Measurements from ENCODE around the gene TNFRSF6B.

Gene TNFRSF6B

DNA sequence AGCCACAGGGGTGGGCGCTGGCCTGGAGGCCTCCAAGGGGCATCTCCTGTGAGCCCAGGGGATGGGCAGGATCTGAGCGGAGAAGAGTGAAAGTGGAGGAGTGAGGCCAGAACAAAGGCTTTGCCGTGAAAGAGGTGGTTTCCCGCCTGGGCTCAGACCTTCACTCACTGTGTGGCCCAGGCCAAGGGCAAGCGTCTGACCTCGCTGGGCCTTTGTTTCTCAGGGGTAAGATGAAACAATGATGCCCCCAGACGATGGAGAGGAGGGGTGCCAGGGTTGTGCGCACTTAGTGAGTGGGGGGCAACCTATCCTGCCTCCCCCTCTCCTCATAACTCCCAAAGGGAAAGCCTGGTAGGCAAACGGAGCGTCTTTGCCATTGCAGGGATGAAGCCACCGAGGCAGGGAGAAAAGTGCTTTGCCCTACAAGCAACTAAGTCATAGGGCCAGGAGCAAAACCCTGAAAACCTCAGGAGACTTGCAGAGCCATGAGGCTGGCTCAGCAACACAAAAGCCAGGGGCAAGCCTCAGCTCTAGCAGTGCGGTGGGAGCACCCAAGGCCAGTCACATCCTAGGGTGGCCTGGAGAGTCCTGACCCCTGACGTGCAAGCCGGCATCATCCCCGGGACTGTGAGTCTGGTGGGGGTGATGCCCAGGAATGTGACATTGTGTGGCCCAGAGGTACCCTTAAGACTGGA lies 42.3 kb upstream of the TNFRSF6B start:
- DNase-seq (ENCODE audit: extremely low read depth, low read depth), result no peak
- TF ChIP-seq, protein P1, sequence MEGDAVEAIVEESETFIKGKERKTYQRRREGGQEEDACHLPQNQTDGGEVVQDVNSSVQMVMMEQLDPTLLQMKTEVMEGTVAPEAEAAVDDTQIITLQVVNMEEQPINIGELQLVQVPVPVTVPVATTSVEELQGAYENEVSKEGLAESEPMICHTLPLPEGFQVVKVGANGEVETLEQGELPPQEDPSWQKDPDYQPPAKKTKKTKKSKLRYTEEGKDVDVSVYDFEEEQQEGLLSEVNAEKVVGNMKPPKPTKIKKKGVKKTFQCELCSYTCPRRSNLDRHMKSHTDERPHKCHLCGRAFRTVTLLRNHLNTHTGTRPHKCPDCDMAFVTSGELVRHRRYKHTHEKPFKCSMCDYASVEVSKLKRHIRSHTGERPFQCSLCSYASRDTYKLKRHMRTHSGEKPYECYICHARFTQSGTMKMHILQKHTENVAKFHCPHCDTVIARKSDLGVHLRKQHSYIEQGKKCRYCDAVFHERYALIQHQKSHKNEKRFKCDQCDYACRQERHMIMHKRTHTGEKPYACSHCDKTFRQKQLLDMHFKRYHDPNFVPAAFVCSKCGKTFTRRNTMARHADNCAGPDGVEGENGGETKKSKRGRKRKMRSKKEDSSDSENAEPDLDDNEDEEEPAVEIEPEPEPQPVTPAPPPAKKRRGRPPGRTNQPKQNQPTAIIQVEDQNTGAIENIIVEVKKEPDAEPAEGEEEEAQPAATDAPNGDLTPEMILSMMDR (IDR thresholded peaks at IDR 0.05; ENCODE audit: low read depth, low read length), result no peak

DNA sequence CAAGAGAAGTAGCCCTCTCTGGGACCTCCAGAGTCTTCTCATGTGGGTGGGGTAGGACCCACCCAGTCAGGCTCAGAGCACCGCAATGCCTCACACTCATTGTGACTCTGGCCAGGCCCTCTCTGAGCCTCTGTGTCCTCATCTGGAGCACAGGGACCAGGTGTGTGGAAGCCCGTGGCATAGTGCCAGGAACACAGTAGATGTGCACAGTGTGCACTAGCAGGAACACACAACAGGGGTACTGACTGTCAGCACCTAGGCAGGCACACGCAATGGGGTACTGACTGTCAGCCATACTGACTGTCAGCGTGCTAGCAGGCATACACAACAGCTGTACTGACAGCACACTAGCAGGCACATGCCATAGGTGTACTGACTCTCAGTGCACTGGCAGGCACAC lies 41.2 kb upstream of the TNFRSF6B start:
- TF ChIP-seq, protein P1 (IDR thresholded peaks at IDR 0.05; ENCODE audit: low read depth, low read length), result no peak
- DNase-seq (ENCODE audit: extremely low read depth, low read depth), result no peak

DNA sequence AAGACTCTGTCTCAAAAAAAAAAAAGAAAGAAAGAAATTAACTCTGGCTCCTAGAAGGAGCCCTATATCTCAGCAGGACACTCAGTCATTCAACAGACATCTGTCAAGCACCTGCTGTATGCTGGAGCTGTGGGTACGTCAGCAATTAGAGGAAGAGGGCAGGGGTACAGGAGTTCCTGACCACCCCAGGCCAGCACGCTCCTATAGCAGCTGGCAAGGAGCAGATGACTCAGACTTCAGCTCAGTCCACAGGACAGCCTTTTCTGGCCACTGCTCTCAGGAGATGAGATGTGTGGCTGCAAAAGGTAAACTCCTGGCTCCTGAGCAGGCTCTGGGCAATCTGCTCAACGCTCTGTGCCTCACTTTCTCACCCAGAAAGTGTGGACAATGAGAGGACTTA lies 40.0 kb upstream of the TNFRSF6B start:
- DNase-seq (ENCODE audit: extremely low read depth, low read depth), result no peak
- TF ChIP-seq, protein P1 (IDR thresholded peaks at IDR 0.05; ENCODE audit: low read depth, low read length), result no peak

DNA sequence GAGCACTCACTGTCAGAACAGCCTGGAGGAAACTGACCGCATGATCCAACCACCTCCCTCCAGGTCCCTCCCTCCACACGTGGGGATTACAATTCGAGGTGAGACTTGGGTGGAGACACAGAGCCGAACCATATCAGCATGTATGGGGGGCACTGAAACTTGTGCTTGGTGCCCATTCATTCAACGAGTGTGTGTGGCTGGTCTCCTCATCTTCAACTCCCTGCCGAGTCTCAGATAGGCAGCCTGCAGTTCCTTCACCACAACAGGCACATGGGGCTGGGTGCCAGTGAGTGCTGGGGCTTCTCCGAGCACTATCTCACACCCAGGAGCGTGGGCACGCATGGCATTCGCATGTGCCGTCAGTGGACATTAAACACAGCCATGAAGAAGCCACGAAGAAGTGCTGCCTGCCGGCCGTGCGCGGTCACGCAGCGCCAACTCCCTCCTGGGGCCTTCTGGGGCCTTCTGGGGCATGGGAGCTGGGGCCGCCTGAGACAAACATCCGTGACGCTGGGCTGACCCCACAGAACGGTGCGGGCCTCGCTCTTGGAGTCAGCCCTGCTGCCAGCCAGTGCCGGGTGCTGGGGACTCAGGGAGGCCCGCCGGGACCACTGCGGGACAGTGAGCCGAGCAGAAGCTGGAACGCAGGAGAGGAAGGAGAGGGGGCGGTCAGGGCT lies 39.1 kb upstream of the TNFRSF6B start:
- DNase-seq (ENCODE audit: extremely low read depth, low read depth), result no peak
- TF ChIP-seq, protein P1 (IDR thresholded peaks at IDR 0.05; ENCODE audit: low read depth, low read length), result no peak

DNA sequence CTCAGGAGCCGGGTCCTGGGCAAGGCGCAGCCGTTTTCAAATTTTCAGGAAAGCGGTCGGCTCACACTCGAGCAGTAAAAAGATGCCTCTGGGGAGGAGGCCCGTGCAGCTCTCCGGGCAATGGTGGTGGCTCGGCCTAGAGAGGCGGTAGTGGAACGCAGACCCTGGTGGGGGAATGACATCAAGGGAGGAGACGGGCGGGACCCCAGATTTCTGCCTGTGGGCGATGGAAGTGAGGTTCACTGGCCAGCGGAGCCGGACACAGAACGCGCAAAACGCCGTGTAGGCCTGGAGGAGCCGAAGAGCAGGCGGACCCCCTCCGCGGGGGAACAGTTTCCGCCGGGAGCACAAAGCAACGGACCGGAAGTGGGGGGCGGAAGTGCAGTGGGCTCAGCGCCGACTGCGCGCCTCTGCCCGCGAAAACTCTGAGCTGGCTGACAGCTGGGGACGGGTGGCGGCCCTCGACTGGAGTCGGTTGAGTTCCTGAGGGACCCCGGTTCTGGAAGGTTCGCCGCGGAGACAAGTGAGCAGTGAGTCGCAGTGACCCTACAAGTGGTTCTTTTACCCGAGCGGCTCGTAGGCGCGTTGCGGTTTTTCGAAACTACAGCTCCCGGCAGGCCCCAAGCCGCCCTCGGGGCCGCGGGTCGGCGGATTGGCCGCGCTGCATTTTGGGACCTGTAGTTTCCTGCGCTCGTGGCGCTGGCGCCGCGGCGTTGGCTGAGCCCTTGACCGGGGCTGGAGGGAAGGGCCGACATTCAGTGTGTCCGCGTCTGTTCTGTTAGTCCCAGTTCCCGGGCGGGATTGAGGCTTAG lies 38.3 kb upstream of the TNFRSF6B start, which contains the start of gene RTEL1:
Gene RTEL1, plus strand, starts transcription at position 376 of the 812 bp plus-strand sequence. CDS start 1,091 bp downstream, outside the sequence.
- peak; percentile 73 for DNase-seq (ENCODE audit: extremely low read depth, low read depth)
- TF ChIP-seq, protein P1 (IDR thresholded peaks at IDR 0.05; ENCODE audit: low read depth, low read length), result no peak

DNA sequence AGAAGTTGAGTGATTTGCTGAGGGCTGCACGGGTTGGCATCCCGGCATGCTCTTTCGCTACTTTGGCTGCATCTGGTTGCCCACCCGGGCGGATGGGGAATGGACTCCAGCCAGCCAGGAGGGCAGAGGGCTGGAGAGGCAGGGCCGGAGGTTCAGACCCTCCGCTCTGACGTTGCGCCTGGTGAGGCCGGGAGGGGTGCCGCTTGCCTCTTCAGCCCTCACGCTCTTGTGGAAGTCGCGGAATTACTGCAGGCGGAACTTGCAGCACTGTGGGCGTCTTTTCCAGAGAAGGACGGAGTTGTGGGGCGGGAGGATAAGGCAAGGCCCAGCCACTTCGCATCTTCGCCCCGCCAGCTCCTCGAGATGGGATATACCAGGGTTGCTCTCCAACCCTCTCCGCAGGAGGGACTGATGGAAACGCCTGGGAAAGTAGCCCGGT lies 37.7 kb upstream of the TNFRSF6B start:
- TF ChIP-seq, protein P1 (IDR thresholded peaks at IDR 0.05; ENCODE audit: low read depth, low read length), result no peak
- DNase-seq (ENCODE audit: extremely low read depth, low read depth), result no peak
